ENCODE data around the gene MT1E.
"Not testable (repeated sequence)": the region's sequence is repeated elsewhere in the genome, so short reads cannot be mapped to it uniquely, and the experiment has no call there.

Gene MT1E

GRCh38 chr16:56625140-56625942, at the start of gene MT1E:
Gene MT1E (plus strand): TSS chr16:56625781. CDS start chr16:56625852, 71 bp downstream.
- DNase-seq, result peak in 1 of 2 experiments; percentile 20

GRCh38 chr16:56576585-56577299, 48.8 kb upstream of the MT1E start:
- DNase-seq, result no peak

DNA sequence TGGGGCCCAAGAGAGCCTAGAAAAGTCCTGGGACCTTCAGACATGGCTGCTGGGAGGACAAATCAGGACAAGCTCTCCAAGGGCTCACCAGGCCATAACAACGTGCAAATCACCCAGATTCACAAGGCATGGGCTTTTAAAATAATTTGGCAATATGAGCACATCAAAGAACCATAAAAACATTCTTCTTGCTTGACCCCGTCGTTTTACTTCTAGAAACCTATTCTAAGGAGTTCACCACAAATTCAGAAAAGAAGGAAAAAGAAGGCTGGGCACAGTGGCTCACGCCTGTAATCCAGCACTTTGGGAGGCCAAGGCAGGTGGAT, 48.3 kb upstream of the MT1E start:
- no peak for DNase-seq

DNA sequence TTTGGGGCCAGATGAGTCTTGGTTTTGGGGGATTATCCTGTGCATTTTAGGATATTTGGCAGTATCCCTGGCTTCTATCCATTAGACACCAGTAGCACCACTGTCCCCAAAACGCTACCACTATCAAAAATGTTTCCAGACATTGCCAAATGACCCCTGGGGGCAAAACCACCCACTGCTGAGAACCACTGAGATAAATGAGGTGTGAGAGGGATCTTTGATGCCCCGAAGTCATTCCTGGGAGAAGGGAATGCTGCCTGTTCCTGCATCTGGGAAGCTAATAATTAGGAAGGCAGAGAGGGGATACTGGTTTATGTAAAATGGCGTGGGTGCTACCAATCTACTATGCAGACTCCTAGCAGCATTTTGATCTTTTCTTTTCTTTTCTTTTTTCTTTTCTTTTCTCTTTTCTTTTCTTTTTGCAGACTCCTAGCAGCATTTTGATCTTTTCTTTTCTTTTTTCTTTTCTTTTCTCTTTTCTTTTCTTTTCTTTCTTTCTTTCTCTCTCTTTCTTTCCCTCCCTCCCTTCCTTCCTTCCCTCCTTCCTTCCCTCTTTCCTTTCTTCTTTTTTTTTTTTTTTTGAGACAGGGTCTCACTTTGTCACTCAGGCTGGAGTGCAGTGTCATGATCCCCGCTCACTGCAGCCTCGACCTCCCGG, 45.1 kb upstream of the MT1E start:
- no peak for DNase-seq

DNA sequence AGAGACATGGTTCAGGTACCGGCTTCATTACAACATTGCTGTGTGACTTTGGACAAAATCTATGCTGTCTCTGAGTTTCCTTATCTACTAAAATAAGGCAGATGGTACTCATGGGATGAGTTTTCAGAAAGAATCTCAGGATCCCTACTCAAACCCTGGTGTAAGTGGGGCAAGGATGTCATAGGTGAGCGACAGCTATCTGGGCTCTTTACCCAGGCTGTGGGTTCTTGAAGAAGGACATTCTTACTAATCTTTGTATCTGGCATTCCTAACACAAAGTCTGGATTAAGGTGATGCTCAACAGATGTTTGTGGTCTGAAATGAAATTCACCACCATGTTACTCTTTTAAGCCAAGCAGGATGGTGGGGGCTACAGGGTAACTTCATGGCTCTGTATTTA, 42.7 kb upstream of the MT1E start:
- DNase-seq, result not testable (repeated sequence)

GRCh38 chr16:56583351-56584168, 42.0 kb upstream of the MT1E start:
- no peak for DNase-seq

GRCh38 chr16:56584276-56584675, 41.3 kb upstream of the MT1E start:
- no peak for DNase-seq

GRCh38 chr16:56588781-56589140, 36.8 kb upstream of the MT1E start:
- DNase-seq, result no peak

DNA sequence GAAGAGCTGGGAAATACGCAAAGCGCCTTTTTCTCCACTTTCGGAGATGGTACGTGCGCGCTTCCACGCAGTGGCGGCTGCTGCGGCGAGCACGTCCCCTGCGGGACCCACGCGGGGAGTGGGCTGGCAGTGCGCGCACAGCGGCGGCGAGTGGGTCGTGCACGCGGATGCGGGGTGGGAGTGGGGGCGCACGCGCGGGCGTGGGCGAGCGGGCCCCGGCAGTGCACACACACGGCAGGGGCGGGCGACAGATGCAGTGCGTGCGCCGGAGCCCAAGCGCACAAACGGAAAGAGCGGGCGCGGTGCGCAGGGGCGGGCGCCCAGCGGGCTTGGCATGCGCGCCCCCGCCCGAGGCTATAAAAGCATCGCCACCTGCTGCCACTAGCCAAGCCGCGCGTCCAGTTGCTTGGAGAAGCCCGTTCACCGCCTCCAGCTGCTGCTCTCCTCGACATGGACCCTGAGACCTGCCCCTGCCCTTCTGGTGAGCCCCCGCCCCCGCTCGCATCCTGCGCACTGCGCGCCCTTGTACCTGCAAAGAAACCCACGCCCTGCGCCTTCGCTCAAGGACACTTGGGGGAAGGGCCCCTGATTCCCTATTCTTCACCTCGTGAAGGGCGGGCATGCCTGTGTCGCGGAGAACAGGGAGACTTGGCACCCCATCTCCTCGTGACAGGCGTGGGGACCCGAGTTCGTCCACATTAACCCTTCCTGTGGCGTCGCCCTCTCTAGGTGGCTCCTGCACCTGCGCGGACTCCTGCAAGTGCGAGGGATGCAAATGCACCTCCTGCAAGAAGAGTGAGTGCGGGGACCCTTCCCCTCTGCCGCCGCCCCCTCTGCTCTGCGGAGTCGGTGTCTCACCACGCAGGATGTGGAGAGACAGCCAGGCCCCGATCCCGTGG, 36.2 kb upstream of the MT1E start, which contains the start of gene MT3:
TSS of gene MT3 (plus strand) at position 388 of the 899 bp plus-strand sequence. CDS start at position 451, 63 bp downstream.
- DNase-seq, result peak in 1 of 2 experiments; percentile 30

DNA sequence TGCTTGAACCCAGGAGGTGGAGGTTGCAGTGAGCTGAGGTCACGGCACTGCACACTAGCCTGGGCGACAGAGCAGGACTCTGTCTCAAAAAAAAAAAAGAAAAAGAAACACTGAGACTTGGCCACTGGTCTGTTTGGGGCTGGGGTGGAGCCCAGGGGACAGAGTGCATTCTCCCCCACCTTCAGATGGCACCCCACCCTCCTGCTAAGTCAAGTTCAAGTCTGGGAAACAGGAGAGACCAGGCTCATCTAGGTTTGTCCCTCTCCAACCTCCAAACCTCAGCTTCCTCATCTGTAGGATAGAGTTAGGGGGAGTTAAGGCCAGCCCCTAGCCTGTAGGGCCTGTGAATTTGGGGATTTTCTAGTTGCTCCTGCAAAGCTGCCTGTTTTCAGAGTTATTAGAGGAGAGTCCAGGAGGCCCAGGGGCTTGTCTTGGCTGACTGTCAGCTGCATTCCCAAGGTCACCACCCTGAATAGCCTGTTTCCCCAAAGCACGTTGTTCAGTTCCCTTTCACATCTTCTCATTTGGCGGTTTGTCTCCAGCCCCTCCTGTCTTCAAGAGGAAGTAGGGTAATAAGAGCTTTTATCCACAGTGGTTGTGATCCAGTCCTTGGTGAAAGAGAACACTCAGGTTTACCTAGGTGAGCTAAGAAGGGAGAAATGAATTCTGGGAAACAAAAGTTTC, 34.1 kb upstream of the MT1E start:
- no peak for DNase-seq

DNA sequence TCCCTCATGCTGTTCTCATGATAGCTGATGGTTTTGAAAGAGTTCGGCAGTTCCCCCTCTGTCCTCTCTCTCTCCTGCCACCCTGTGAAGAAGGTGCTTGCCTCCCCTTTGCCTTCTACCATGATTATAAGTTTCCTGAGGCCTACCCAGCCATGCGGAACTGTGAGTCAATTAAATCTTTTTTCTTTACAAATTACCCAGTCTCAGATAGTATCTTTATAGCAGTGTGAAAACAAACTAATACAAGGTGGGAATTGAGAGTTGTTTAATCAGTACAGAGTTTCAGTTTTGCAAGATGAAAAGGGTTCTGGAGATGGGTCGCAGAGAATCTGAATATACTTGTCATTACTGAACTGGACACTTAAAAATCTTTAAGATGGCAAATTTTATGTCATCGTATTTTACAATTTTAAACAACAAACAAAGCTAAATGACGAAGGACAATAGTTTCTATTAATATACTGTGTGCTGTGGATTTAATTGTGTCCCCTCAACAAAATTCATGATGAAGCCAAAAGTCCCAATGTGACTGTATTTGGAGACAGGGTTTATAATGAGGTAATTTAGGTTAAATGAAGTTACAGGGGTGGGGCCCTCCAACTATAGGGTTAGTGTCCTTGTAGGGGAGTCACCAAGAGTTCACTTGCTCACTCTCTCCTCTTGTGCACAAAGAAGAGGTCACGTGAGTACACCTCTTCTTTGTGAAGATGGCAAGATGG, 31.8 kb upstream of the MT1E start:
- no peak for DNase-seq

DNA sequence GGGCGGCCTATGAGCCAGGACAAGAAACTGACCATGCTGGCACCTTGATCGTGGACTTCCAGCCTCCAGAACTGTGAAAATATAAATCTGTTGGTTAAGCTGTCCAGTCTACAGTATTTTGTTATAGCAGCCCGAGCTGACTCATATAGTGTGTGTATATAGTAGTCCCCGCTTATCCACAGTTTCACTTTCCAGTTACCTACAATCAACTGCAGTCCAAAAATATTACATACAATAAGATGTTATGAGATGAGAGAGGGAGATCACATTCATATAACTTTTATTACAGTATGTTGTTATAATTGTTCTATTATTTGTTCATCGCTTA, 31.3 kb upstream of the MT1E start:
- no peak for DNase-seq

- peak; percentile 41 to 60 for DNase-seq
Measured at GRCh38 chr16:56600398-56600999, 25.1 kb upstream of the MT1E start.

DNA sequence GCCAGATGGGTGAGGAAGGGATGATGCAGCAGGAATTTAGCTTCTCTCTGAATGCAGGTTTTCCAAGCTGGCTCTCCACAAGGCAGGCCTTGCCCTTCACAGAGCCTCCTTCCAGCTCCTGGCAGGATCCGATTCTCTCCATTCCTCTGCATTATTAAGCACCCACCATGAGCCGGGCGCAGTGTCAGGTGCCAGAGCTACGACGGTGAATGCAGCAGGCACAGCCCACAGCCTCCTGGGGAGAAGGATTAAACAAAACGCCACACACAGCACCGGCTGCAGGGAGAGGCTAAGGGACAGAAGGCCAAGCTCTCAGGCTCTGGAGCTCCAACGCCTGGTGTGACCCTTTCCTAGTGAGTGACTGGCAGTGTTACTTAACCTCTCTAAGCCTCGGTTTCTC, 24.3 kb upstream of the MT1E start:
- DNase-seq, result peak in 1 of 2 experiments; percentile 21

DNA sequence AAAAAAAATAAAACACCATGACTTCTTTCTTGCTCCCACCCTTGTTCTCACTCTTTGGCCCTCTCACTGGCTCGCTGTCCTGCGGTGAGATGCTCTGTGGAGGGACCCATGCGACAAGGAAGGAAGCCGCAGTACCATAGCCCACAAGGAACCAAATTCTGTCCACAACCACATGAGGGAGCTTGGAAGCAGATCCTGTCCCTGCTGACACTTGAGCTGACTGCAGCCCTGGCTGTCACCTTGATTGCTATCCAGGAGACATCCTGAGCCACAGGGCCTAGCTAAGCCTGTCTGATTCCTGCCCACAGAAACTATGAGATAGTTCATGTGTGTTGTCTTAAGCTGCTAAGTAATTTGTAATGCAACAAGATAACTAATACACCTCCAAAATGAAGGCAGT, 22.0 kb upstream of the MT1E start:
- DNase-seq, result no peak

GRCh38 chr16:56604966-56605365, 20.6 kb upstream of the MT1E start:
- DNase-seq, result no peak

DNA sequence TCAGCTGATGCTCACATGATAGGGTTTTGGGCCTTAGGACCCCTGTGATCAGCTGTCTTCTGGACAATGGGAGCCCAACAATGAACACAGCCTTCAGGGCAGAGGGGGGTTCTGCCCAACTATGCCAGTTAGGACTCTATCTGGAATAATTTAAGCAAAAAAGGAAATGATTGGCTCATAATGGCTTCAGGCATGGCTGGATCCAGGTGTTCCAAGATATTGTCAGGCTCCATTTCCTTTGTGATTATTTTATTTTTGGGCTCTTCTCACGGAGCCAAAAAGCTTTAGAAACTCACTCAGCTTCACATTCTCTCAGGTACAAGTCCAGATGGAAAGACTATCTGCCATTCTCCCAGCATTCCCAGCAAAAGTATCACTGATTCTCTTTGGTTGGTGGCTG, 20.1 kb upstream of the MT1E start:
- DNase-seq, result no peak

- no peak for DNase-seq
Measured at GRCh38 chr16:56606071-56606475, 19.5 kb upstream of the MT1E start.

DNA sequence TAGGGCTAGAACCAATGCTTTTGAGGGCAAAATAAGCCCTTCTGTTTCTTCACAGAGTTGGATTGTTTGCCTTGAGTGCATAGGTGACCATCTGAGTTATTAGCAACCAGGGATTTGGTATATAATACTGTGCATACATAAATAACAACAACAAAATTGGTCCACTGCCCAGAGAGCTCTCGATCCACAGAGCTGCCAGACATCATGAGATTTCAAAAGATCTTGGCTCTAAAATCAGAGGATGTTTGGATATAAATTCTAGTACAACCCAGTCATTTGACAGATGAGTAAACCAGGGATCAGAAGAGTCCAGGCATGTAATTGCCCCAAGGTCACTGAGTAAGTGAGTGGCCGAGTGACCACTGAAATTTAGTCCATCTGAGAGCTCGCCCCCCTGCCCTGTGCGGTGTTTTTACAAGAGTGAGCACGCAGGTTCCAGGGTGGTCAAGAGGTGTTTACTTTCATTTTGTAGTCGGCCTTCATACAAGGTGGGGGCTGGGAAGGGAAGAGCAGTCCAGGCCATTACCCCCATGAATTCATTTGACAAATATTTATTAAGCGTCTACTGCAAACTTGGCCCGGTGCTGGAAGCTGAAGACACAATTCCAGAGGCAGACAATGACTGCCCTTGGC, 19.0 kb upstream of the MT1E start:
- no peak for DNase-seq

DNA sequence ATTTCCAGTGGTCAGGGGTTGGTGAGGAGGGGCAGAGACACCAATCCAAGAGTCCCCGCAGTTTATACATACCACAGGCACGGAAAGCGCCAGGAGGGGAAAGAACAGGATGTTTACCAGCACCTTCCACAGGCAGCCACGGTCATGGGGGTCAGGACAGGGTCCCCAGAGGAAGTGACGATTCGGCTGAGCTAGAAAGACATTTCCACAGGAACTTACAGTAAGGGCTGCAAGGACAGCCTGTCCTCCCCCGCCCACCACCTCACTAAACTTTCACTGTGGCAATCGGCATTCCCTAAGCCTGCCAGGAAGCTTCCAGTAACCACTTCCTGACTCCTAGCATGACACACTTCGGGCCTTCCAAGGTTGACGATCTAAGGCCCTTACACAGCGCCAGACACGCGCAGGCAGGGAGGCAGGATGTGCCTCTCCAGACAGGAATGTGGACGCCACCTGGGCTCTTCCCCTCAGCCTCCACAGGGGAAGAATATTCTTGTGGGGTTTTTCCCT, 18.4 kb upstream of the MT1E start:
- DNase-seq, result no peak
